Tibial artery (tissue), 4 donors: ENCODE data around the gene ZNF28.
A peak's percentile ranks its signal among the peaks of the same experiment; 100 is the strongest.
"Not testable (repeated sequence)": the region's sequence is repeated elsewhere in the genome, so short reads cannot be mapped to it uniquely, and the experiment has no call there.

Source experiments
- DNase-seq, 2 donors: peaks; one replicate each; pipeline ENCODE4 v3.0.0-alpha.2; 2019
- H3K27ac ChIP-seq, 2 donors: fragments of 200-600 bp; sonication (generic) in 1 of 2; 1 replicate in 1 of 2; 2 replicates in 1 of 2; pipeline ENCODE4 v1.5.1; 2018 to 2019; ENCODE audit warnings: mild to moderate bottlenecking in 1 of 2
- H3K27me3 ChIP-seq, 2 donors: fragments of 200-600 bp; sonication (generic) in 1 of 2; one replicate each; pipeline versions ENCODE4 v1.5.1 to v1.6.0; 2016 to 2019
- H3K36me3 ChIP-seq, 3 donors: fragments of 200-600 bp; sonication (generic) in 2 of 3; one replicate each; pipeline ENCODE4 v1.5.1; 2016 to 2019; ENCODE audit warnings: mild to moderate bottlenecking in 2 of 3
- H3K4me1 ChIP-seq, 4 donors: fragments of 200-600 bp; sonication (generic) in 2 of 4; 1 replicate in 3 of 4; 2 replicates in 1 of 4; pipeline ENCODE4 v1.5.1; 2016 to 2019
- H3K4me3 ChIP-seq, 2 donors: fragments of 200-600 bp; sonication (generic) in 1 of 2; 1 replicate in 1 of 2; 2 replicates in 1 of 2; pipeline ENCODE4 v1.5.1; 2018 to 2019; ENCODE audit warnings: mild to moderate bottlenecking in 2 of 2
- H3K9me3 ChIP-seq, 3 donors: fragments of 200-600 bp; sonication (generic) in 1 of 3; one replicate each; pipeline ENCODE4 v1.5.1; 2016 to 2019
- intact Hi-C: fragments of 100-400 bp; cut with DNase I; formaldehyde crosslinking; loops from one replicate; pipeline ENCODE4 v1.15.0; 2023; ENCODE audit warnings: low total_unique reads
- TF ChIP-seq, protein P1 (sequence below), 2 experiments: fragments of 200-600 bp in 1 of 2; fragments of 450-650 bp in 1 of 2; IDR thresholded peaks; one replicate each; pipeline ENCODE4 v1.5.1; 2017 to 2019; ENCODE audit warnings: antibody characterized with exemption in 2 of 2, mild to moderate bottlenecking in 1 of 2, moderate library complexity in 1 of 2

Gene ZNF28

DNA sequence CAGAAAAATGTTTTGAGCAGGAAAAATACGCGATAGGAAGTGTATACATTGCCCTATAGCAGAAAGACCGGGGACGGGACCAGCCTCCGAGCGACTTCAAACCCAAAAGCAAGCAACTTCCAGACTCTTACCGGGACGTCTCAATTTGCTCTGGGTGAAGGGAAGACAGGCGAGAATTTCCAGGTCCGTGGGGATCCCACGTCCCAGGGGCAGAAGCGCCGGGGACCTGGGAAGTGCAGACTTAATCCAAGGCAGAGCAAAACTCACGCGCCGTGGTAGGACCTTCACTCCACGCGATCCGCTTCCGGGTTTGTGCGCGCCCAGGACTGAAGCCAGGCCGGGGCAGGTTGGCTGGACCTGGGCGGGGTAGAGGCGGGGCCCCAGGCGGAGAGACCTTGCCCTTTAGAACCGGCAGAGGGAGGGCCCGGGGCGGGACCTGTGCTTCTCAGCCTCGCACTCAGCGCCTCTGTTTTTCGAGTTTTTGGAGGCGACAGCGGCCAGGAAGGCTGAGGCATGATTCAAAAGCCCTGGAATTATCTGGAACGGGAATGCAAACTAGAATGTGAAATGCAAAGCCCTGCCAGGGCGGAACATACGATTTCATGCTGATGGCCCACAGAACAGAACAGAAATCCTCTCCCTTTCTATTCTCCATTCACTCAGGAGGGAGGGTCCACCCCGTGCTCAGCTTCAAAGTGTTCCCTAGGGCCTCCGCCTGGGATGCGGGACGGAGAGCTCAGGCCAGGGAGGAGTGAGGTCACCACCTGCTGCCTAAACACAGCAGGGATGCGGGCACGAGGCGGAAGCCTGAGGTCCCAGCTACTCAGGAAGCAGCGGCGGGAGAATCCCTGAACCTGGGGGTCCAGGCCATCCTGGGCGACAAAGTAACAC lies 34.7 kb downstream of the ZNF28 start, which contains the start of gene ZNF600:
ZNF600 (minus strand) TSS at position 328 of the 891 bp plus-strand sequence. CDS start 7,903 bp downstream, outside the sequence.
- H3K9me3 ChIP-seq, intact Hi-C loops, H3K36me3 ChIP-seq, H3K27me3 ChIP-seq: not testable (repeated sequence)
- peak within 1 kb of the TSS; percentile 63 to 66 for H3K4me3 ChIP-seq
- peak; percentile 91 to 95 for DNase-seq
- H3K27ac ChIP-seq = peak within 1 kb of the TSS; percentile 71 to 78
- peaks cover 0 to 13% (median 7%) of the 10 kb centered on the region in 4 donors for H3K4me1 ChIP-seq
- TF ChIP-seq, protein P1, sequence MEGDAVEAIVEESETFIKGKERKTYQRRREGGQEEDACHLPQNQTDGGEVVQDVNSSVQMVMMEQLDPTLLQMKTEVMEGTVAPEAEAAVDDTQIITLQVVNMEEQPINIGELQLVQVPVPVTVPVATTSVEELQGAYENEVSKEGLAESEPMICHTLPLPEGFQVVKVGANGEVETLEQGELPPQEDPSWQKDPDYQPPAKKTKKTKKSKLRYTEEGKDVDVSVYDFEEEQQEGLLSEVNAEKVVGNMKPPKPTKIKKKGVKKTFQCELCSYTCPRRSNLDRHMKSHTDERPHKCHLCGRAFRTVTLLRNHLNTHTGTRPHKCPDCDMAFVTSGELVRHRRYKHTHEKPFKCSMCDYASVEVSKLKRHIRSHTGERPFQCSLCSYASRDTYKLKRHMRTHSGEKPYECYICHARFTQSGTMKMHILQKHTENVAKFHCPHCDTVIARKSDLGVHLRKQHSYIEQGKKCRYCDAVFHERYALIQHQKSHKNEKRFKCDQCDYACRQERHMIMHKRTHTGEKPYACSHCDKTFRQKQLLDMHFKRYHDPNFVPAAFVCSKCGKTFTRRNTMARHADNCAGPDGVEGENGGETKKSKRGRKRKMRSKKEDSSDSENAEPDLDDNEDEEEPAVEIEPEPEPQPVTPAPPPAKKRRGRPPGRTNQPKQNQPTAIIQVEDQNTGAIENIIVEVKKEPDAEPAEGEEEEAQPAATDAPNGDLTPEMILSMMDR (IDR thresholded peaks at IDR 0.05) = peak; percentile 37 to 38

DNA sequence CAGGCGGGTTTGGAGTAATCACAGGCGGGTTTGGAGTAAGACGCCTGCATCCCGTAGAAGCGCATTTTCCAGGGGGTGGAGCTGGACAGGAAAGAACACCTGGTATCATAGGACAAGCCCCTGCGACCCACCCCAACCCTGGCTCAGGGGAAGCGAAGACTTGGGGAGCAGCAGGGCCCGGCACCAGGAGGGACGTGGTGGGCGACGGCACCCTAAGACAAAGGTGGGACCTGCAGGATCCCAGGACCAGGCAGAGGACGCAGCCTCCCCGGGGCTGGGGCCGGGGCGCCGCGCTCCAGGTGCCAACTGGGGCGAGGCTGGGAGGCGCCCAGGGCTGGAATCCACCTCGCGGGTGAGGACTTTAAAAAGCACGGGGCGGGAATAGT lies 35.4 kb downstream of the ZNF28 start:
- H3K27ac ChIP-seq = peak overlapping the region; percentile 71 to 78
- TF ChIP-seq, protein P1 (IDR thresholded peaks at IDR 0.05) = no peak
- H3K27me3 ChIP-seq = no peaks in the 10 kb centered on the region
- DNase-seq = no peak
- peaks cover 4 to 13% (median 7%) of the 10 kb centered on the region in 3 donors for H3K36me3 ChIP-seq
- H3K4me3 ChIP-seq = peak overlapping the region; percentile 63 to 66
- intact Hi-C loops = no loop called here
- H3K4me1 ChIP-seq = peaks cover 0 to 13% (median 7%) of the 10 kb centered on the region in 4 donors
- no peaks in the 10 kb centered on the region for H3K9me3 ChIP-seq

GRCh38 chr19:52785506-52785905 lies 35.9 kb downstream of the ZNF28 start:
- DNase-seq = no peak
- intact Hi-C loops = no loop called here
- H3K27ac ChIP-seq = peak overlapping the region; percentile 71 to 78
- H3K4me3 ChIP-seq = peak overlapping the region; percentile 63 to 66
- H3K4me1 ChIP-seq = peaks cover 0 to 13% (median 7%) of the 10 kb centered on the region in 4 donors
- TF ChIP-seq, protein P1 (IDR thresholded peaks at IDR 0.05) = no peak
- no peaks in the 10 kb centered on the region for H3K27me3 ChIP-seq
- H3K36me3 ChIP-seq = peaks cover 7 to 19% (median 8%) of the 10 kb centered on the region in 3 donors
- no peaks in the 10 kb centered on the region for H3K9me3 ChIP-seq

DNA sequence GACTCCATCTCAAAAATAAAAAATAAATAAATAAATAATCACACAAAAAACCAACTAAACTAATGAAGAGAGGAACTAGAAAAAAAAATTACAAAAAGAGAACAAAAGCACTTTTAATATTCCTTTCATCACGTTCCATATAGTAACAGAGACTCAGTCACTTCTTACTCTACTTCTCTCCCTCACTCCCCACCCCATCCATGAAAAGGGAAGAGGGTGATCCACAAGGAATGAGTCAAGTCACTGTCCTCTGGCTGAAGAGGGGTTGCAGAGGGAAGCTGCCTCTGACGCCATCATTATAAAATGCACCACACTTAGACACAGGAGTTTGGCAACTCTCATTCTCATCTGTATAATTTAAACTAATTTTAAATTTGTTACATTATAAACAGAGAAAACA lies 38.6 kb downstream of the ZNF28 start:
- DNase-seq, H3K9me3 ChIP-seq, H3K27me3 ChIP-seq, intact Hi-C loops, H3K27ac ChIP-seq, H3K4me3 ChIP-seq: not testable (repeated sequence)
- peaks cover 16 to 32% (median 31%) of the 10 kb centered on the region in 3 donors for H3K36me3 ChIP-seq
- H3K4me1 ChIP-seq = peaks cover 0 to 13% (median 7%) of the 10 kb centered on the region in 4 donors

GRCh38 chr19:52778811-52779210 lies 42.6 kb downstream of the ZNF28 start:
- H3K36me3 ChIP-seq = peaks cover 47 to 69% (median 65%) of the 10 kb centered on the region in 3 donors
- no peak for DNase-seq
- intact Hi-C loops = no loop called here

GRCh38 chr19:52756447-52756846 lies 65.0 kb downstream of the ZNF28 start:
- H3K27ac ChIP-seq, H3K4me1 ChIP-seq, DNase-seq, intact Hi-C loops, H3K36me3 ChIP-seq, H3K4me3 ChIP-seq, H3K9me3 ChIP-seq, H3K27me3 ChIP-seq: not testable (repeated sequence)

More at GRCh38 chr19:52778811-52779210, 42.6 kb downstream of the ZNF28 start:
- Histone ChIP-seq H3K4me1 (no peaks in the 10 kb centered on the region), H3K9me3 (no peaks in the 10 kb centered on the region), H3K27ac (no peak overlapping the region), H3K27me3 (no peaks in the 10 kb centered on the region), H3K4me3 (no peak overlapping the region)
- TF ChIP-seq, protein P1 (IDR thresholded peaks at IDR 0.05) = no peak
